Measurements from ENCODE around the gene KRT38. TPM values are rescaled to one million over a fixed set of nuclear protein-coding genes. Genes with fewer than 3 reads are reported as not detected.
A peak's percentile ranks its signal among the peaks of the same experiment; 100 is the strongest.

The KRT38 gene
- total and polyA plus RNA-seq, 2 experiments from 2014 or later, result not detected

DNA sequence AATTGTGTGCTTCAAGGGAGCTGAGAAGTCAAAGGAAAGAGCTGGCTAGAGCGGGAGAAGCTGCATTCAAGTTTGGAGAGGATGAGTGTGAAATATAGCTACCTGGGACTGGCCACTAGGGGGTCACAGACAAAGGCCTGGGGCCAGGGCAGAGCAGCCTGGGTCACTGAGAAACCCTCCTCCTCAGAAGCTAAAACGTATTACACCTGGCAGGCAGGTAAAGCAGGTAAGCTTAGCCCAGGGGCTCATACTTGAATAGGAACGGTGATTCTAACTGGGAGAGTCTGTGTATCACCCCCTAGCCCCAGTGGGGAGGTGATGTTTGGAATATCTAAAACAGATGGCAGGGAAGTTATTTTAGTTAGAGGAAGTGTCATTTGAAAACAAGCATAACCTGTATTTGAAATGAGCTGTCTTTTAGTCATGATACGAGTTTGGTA lies 23.2 kb downstream of the KRT38 start:
- H3K4me3 ChIP-seq, result no peak overlapping the region
- peaks cover 21% of the 10 kb centered on the region for H3K27me3 ChIP-seq
- TF ChIP-seq, protein P1, sequence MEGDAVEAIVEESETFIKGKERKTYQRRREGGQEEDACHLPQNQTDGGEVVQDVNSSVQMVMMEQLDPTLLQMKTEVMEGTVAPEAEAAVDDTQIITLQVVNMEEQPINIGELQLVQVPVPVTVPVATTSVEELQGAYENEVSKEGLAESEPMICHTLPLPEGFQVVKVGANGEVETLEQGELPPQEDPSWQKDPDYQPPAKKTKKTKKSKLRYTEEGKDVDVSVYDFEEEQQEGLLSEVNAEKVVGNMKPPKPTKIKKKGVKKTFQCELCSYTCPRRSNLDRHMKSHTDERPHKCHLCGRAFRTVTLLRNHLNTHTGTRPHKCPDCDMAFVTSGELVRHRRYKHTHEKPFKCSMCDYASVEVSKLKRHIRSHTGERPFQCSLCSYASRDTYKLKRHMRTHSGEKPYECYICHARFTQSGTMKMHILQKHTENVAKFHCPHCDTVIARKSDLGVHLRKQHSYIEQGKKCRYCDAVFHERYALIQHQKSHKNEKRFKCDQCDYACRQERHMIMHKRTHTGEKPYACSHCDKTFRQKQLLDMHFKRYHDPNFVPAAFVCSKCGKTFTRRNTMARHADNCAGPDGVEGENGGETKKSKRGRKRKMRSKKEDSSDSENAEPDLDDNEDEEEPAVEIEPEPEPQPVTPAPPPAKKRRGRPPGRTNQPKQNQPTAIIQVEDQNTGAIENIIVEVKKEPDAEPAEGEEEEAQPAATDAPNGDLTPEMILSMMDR (IDR thresholded peaks at IDR 0.05; ENCODE audit: low read depth, low read length), result peak; percentile 41
- H3K9me3 ChIP-seq (ENCODE audit: low read depth), result no peaks in the 10 kb centered on the region
- H3K27ac ChIP-seq, result no peak overlapping the region
- no peaks in the 10 kb centered on the region for H3K4me1 ChIP-seq (ENCODE audit: low read depth)
- peak in 1 of 2 donors; percentile 28 for DNase-seq (ENCODE audit: low read depth in 1 of 2, low spot score in 1 of 2)
- H3K36me3 ChIP-seq, result no peaks in the 10 kb centered on the region

DNA sequence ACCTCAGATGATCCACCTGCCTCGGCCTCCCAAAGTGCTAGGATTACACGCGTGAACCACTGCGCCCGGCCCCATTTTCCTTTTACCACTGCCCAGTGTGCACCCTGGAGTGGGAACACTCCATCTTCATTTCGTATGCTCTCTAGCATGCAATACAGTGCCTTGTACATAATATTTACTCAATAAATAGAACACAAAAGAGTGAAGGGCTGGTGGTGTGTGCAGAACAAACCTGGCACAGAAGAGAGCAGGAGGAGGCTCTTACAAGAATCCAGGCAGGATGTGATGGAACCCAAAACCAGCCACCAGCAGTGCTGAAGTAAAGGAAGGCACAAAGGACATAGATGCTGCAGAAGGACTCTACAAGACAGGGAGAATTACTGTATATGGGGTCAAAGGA lies 23.7 kb downstream of the KRT38 start:
- Histone ChIP-seq H3K36me3 (no peaks in the 10 kb centered on the region), H3K4me1 (ENCODE audit: low read depth) (no peaks in the 10 kb centered on the region), H3K9me3 (ENCODE audit: low read depth) (no peaks in the 10 kb centered on the region), H3K27ac (no peak overlapping the region), H3K4me3 (no peak overlapping the region), H3K27me3 (peaks cover 21% of the 10 kb centered on the region)
- no peak for DNase-seq (ENCODE audit: low read depth in 1 of 2, low spot score in 1 of 2)
- TF ChIP-seq, protein P1 (IDR thresholded peaks at IDR 0.05; ENCODE audit: low read depth, low read length), result no peak

DNA sequence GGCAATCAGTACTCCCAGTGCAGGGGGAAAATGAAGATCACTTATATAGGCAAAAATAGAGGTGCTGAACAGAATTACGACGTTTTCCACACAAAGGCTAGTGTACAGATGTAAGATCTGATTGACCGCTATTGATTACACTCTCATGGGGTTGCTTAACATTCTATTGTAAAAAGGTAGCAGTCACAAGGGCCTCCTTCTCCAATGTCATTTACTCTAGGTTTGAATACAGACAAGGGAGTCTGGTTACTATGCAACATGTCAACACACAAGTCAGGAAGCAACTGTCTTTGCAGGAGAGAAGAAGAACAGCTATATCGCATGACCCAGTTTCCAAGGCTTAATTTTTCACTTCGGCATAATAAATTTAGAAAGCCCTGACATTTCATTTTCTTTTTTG lies 24.3 kb downstream of the KRT38 start:
- no peaks in the 10 kb centered on the region for H3K9me3 ChIP-seq (ENCODE audit: low read depth)
- no peak overlapping the region for H3K4me3 ChIP-seq
- no peak overlapping the region for H3K27ac ChIP-seq
- peaks cover 20% of the 10 kb centered on the region for H3K27me3 ChIP-seq
- TF ChIP-seq, protein P1 (IDR thresholded peaks at IDR 0.05; ENCODE audit: low read depth, low read length), result no peak
- no peak for DNase-seq (ENCODE audit: low read depth in 1 of 2, low spot score in 1 of 2)
- H3K36me3 ChIP-seq, result no peaks in the 10 kb centered on the region
- no peaks in the 10 kb centered on the region for H3K4me1 ChIP-seq (ENCODE audit: low read depth)

DNA sequence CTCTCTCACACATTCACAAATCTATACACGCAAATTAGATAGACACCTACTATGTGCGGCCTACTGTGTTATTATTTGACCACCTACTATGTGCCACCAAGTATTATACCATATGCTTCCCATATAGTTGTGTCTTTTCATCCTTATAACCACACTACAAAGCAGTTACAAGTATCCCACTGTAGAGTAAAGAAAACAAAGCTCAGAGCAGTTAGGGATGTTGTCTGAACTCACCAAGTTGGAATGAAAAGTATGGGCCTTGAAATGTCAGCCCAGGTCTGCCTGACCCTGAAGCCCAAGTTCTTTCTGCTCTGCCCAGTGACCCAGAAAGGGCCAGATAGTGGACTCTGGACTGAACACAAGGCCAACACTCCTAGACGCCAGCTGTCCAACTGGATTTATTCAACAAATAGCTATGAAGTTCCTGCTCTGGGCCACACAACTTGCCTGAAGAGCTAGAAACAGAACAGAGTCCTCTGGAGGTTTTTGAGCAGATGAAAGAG lies 24.9 kb downstream of the KRT38 start:
- no peaks in the 10 kb centered on the region for H3K4me1 ChIP-seq (ENCODE audit: low read depth)
- TF ChIP-seq, protein P1 (IDR thresholded peaks at IDR 0.05; ENCODE audit: low read depth, low read length), result no peak
- no peaks in the 10 kb centered on the region for H3K36me3 ChIP-seq
- no peak overlapping the region for H3K4me3 ChIP-seq
- peaks cover 14% of the 10 kb centered on the region for H3K27me3 ChIP-seq
- no peaks in the 10 kb centered on the region for H3K9me3 ChIP-seq (ENCODE audit: low read depth)
- DNase-seq (ENCODE audit: low read depth in 1 of 2, low spot score in 1 of 2), result no peak
- H3K27ac ChIP-seq, result no peak overlapping the region

DNA sequence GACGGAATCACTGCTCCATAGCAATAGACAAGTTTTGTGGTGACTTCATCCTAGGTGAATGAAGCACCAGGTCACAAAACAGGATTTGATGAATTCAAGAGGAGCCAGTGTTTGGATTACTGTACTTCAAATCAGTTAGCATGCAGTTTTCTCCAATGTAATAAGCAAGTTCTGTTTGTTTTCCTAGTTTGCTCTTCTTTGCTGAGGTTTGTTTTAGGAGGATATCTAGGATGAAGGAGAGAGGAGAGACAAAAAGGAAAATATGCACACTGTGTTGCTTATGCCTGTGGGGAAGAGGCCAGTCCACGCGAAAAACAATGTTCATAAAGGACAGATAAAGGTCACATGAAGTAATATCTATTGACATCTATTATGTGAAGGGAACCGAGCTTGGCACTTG lies 25.4 kb downstream of the KRT38 start:
- H3K4me3 ChIP-seq, result no peak overlapping the region
- H3K27me3 ChIP-seq, result peaks cover 11% of the 10 kb centered on the region
- H3K4me1 ChIP-seq (ENCODE audit: low read depth), result no peaks in the 10 kb centered on the region
- no peak for DNase-seq (ENCODE audit: low read depth in 1 of 2, low spot score in 1 of 2)
- H3K36me3 ChIP-seq, result no peaks in the 10 kb centered on the region
- no peaks in the 10 kb centered on the region for H3K9me3 ChIP-seq (ENCODE audit: low read depth)
- no peak overlapping the region for H3K27ac ChIP-seq
- TF ChIP-seq, protein P1 (IDR thresholded peaks at IDR 0.05; ENCODE audit: low read depth, low read length), result no peak
